ENCODE data around the gene CD248.

The CD248 gene

GRCh38 chr11:66289548-66290329, 27.1 kb downstream of the CD248 start (continued):
- TF ChIP-seq ZNF629 (tag by site-specific recombination; IDR thresholded peaks at IDR 0.05) (no peak), ZNF776 (tag by site-specific recombination; IDR thresholded peaks at IDR 0.05; ENCODE audit: borderline replicate concordance) (no peak), ZNF530 (tag by site-specific recombination; IDR thresholded peaks at IDR 0.05; ENCODE audit: low read depth) (no peak), ZSCAN23 (tag by site-specific recombination; IDR thresholded peaks at IDR 0.05) (no peak), ZNF777 (tag by site-specific recombination; IDR thresholded peaks at IDR 0.05; ENCODE audit: borderline replicate concordance) (no peak), GLIS2 (tag by site-specific recombination; IDR thresholded peaks at IDR 0.05) (no peak), TRIM28 (IDR thresholded peaks at IDR 0.05; ENCODE audit: borderline replicate concordance, low read length) (no peak), ZEB2 (tag by site-specific recombination; IDR thresholded peaks at IDR 0.05) (no peak), ZNF555 (tag by site-specific recombination; conservative IDR thresholded peaks at IDR 0.05) (no peak), ZNF19 (tag by site-specific recombination; IDR thresholded peaks at IDR 0.05; ENCODE audit: low read depth) (no peak), BCL6B (tag by site-specific recombination; IDR thresholded peaks at IDR 0.05) (no peak), ZNF747 (tag by site-specific recombination; IDR thresholded peaks at IDR 0.05) (no peak), ZNF837 (tag by site-specific recombination; IDR thresholded peaks at IDR 0.05) (no peak), ZNF473 (tag by site-specific recombination; IDR thresholded peaks at IDR 0.05) (no peak), ZBTB1 (tag by site-specific recombination; IDR thresholded peaks at IDR 0.05) (no peak), ZNF654 (tag by site-specific recombination; IDR thresholded peaks at IDR 0.05; ENCODE audit: low read depth) (no peak), ZNF239 (tag by site-specific recombination; IDR thresholded peaks at IDR 0.05) (no peak), ZNF664 (tag by site-specific recombination; IDR thresholded peaks at IDR 0.05) (no peak), BCL11A (tag by site-specific recombination; IDR thresholded peaks at IDR 0.05; ENCODE audit: low read depth) (no peak), MYNN (tag by site-specific recombination; IDR thresholded peaks at IDR 0.05; ENCODE audit: borderline replicate concordance) (no peak), KLF9 (tag by site-specific recombination; IDR thresholded peaks at IDR 0.05; ENCODE audit: low read depth) (0 out of 2 replicates have a peak, but pooled peaks have one; percentile 8), ZNF211 (tag by site-specific recombination; IDR thresholded peaks at IDR 0.05; ENCODE audit: low read depth) (no peak), ZSCAN18 (tag by site-specific recombination; IDR thresholded peaks at IDR 0.05) (no peak), ZNF37A (tag by site-specific recombination; IDR thresholded peaks at IDR 0.05) (no peak), ZNF10 (tag by site-specific recombination; IDR thresholded peaks at IDR 0.05) (no peak; the same call in 1 of the 2 replicates), ZNF16 (tag by site-specific recombination; IDR thresholded peaks at IDR 0.05; ENCODE audit: low read depth) (no peak), GLIS1 (tag by site-specific recombination; IDR thresholded peaks at IDR 0.05) (0 out of 2 replicates have a peak, but pooled peaks have one; percentile 12), KLF8 (tag by site-specific recombination; IDR thresholded peaks at IDR 0.05) (0 out of 2 replicates have a peak, but pooled peaks have one; percentile 28), ZNF2 (tag by site-specific recombination; IDR thresholded peaks at IDR 0.05) (0 out of 2 replicates have a peak, but pooled peaks have one; percentile 27), ZNF335 (tag by site-specific recombination; conservative IDR thresholded peaks at IDR 0.05) (peak; percentile 39), ATF2 (tag by site-specific recombination; IDR thresholded peaks at IDR 0.05; ENCODE audit: low read depth) (no peak), ZNF548 (tag by site-specific recombination; IDR thresholded peaks at IDR 0.05) (no peak), ZBTB8A (tag by site-specific recombination; IDR thresholded peaks at IDR 0.05) (no peak), ZNF501 (tag by site-specific recombination; IDR thresholded peaks at IDR 0.05) (no peak), ZNF404 (tag by site-specific recombination; IDR thresholded peaks at IDR 0.05) (no peak), ZBTB49 (tag by site-specific recombination; IDR thresholded peaks at IDR 0.05; ENCODE audit: low read depth) (no peak), ZNF677 (tag by site-specific recombination; IDR thresholded peaks at IDR 0.05) (no peak)
